ENCODE measurements around the gene ACOX3.

Gene ACOX3

GRCh38 chr4:8370835-8371595 is 69.5 kb downstream of the ACOX3 start:
- TF ChIP-seq, protein P1, sequence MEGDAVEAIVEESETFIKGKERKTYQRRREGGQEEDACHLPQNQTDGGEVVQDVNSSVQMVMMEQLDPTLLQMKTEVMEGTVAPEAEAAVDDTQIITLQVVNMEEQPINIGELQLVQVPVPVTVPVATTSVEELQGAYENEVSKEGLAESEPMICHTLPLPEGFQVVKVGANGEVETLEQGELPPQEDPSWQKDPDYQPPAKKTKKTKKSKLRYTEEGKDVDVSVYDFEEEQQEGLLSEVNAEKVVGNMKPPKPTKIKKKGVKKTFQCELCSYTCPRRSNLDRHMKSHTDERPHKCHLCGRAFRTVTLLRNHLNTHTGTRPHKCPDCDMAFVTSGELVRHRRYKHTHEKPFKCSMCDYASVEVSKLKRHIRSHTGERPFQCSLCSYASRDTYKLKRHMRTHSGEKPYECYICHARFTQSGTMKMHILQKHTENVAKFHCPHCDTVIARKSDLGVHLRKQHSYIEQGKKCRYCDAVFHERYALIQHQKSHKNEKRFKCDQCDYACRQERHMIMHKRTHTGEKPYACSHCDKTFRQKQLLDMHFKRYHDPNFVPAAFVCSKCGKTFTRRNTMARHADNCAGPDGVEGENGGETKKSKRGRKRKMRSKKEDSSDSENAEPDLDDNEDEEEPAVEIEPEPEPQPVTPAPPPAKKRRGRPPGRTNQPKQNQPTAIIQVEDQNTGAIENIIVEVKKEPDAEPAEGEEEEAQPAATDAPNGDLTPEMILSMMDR (conservative IDR thresholded peaks at IDR 0.05; ENCODE audit: low read depth, low read length): no peak
- Histone ChIP-seq H3K36me3 (ENCODE audit: insufficient read depth) (no peaks in the 10 kb centered on the region), H3K4me3 (IDR thresholded peaks at IDR 0.05; ENCODE audit: insufficient read depth, low read depth, low read length) (no peak overlapping the region), H3K27me3 (ENCODE audit: insufficient read depth, low read depth) (no peaks in the 10 kb centered on the region), H3K4me1 (ENCODE audit: low read depth, poor library complexity, severe bottlenecking) (no peaks in the 10 kb centered on the region), H4K20me1 (ENCODE audit: insufficient read depth) (no peaks in the 10 kb centered on the region), H3K4me2 (no peak overlapping the region), H3K27ac (no peak overlapping the region), H2AFZ (ENCODE audit: low read depth) (no peak overlapping the region), H3K79me2 (ENCODE audit: insufficient read depth, low read depth) (no peaks in the 10 kb centered on the region), H3K9ac (no peak overlapping the region)

DNA sequence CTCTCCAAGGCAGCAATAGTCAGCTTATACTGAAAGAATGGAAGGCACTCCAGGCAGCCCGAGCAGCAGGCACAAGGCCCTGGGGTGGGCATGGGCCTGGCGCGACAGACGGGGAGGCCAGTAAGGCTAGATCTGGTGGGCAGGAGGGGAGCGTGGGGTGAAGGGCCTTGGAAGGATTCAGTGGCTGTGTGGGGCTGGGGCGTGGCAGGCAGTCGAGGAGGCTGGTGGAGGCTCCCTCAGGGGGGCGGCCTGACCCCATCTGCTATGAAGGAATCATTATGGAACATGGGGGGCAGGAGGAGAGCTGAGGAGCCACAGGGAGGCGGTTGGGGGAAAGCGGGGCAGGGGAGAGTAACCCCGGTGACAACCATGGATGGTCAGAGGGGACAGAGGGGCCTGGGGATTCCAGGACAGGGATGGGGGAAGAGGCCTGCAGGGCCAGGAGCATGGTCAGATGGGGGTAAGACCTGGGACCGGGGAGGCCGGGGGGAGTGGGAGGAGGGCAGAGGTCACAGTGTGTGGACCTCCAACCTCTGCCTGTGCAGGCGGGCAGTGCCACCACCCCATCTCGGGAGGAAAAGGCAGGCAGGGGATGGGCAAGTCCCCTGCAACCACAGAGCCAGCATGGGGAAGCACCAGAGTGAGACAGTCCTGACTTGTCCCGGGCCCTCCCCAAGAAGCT is 70.3 kb downstream of the ACOX3 start:
- no peaks in the 10 kb centered on the region for H3K79me2 ChIP-seq (ENCODE audit: insufficient read depth, low read depth)
- TF ChIP-seq, protein P1 (conservative IDR thresholded peaks at IDR 0.05; ENCODE audit: low read depth, low read length): no peak
- H3K27ac ChIP-seq: no peak overlapping the region
- no peaks in the 10 kb centered on the region for H3K27me3 ChIP-seq (ENCODE audit: insufficient read depth, low read depth)
- H3K9ac ChIP-seq: no peak overlapping the region
- H3K36me3 ChIP-seq (ENCODE audit: insufficient read depth): no peaks in the 10 kb centered on the region
- no peak overlapping the region for H3K4me3 ChIP-seq (IDR thresholded peaks at IDR 0.05; ENCODE audit: insufficient read depth, low read depth, low read length)
- no peak overlapping the region for H3K4me2 ChIP-seq
- no peak overlapping the region for H2AFZ ChIP-seq (ENCODE audit: low read depth)
- H3K4me1 ChIP-seq (ENCODE audit: low read depth, poor library complexity, severe bottlenecking): no peaks in the 10 kb centered on the region
- H4K20me1 ChIP-seq (ENCODE audit: insufficient read depth): no peaks in the 10 kb centered on the region

DNA sequence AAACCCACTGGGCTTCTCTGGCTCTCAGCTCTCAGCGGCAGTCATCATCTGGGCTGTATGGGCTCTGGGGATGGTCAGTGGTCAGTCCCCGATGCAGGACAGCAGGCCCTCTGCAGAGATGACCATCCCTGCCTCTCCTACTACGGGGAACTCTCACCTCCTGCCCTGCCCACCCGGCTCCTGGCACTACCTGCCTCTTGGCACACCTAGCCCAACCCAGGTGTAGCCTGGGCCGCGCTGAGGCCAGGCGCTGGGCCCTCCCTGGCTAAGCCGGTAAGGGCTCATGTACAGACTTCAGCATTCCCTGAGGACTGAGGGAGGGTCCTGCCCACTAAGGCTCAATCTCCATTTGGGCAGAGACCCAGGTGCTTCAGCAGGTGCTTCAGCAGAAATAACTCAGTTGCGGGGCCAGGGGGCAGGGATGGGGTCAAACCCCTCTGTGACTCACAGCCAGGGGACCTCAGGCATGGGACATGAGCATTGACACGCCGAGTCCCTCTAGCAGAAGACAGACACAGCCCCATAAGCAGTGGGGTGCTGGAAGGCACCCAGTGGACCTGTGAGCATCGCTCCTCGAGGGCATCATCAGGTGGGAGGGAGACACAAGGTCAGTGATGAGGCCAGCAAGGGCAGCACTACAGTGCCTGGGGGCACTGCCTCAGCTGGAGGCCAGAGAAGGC is 71.0 kb downstream of the ACOX3 start:
- Histone ChIP-seq H3K27ac (no peak overlapping the region), H3K79me2 (ENCODE audit: insufficient read depth, low read depth) (no peaks in the 10 kb centered on the region), H3K27me3 (ENCODE audit: insufficient read depth, low read depth) (no peaks in the 10 kb centered on the region), H3K36me3 (ENCODE audit: insufficient read depth) (no peaks in the 10 kb centered on the region), H2AFZ (ENCODE audit: low read depth) (no peak overlapping the region), H3K4me1 (ENCODE audit: low read depth, poor library complexity, severe bottlenecking) (no peaks in the 10 kb centered on the region), H4K20me1 (ENCODE audit: insufficient read depth) (no peaks in the 10 kb centered on the region), H3K4me3 (IDR thresholded peaks at IDR 0.05; ENCODE audit: insufficient read depth, low read depth, low read length) (no peak overlapping the region), H3K9ac (no peak overlapping the region), H3K4me2 (no peak overlapping the region)
- TF ChIP-seq, protein P1 (conservative IDR thresholded peaks at IDR 0.05; ENCODE audit: low read depth, low read length): no peak

DNA sequence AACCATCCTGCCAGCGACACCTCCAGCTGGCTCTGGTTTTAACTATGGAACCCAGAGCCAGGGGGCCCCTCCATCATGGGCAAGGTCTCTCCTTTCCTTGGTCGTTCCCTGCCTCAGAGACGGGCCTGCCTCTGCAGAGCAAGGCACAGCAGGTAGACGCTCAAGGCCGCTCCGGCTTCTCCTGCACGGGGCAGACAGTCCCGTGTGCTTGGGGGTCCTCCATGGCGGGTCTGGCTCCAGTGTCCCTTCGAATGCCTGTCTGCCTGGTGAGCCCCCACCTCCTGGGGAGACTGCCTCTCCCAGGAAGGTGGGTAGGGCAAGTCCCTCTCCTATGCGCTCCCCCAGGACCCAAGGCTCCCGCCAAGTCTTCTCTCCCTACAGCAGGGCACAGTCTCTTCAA is 71.5 kb downstream of the ACOX3 start:
- no peaks in the 10 kb centered on the region for H3K36me3 ChIP-seq (ENCODE audit: insufficient read depth)
- no peak overlapping the region for H3K27ac ChIP-seq
- H3K4me3 ChIP-seq (IDR thresholded peaks at IDR 0.05; ENCODE audit: insufficient read depth, low read depth, low read length): no peak overlapping the region
- no peak overlapping the region for H3K4me2 ChIP-seq
- H3K9ac ChIP-seq: no peak overlapping the region
- H3K27me3 ChIP-seq (ENCODE audit: insufficient read depth, low read depth): no peaks in the 10 kb centered on the region
- TF ChIP-seq, protein P1 (conservative IDR thresholded peaks at IDR 0.05; ENCODE audit: low read depth, low read length): no peak
- H3K79me2 ChIP-seq (ENCODE audit: insufficient read depth, low read depth): no peaks in the 10 kb centered on the region
- no peaks in the 10 kb centered on the region for H3K4me1 ChIP-seq (ENCODE audit: low read depth, poor library complexity, severe bottlenecking)
- no peak overlapping the region for H2AFZ ChIP-seq (ENCODE audit: low read depth)
- H4K20me1 ChIP-seq (ENCODE audit: insufficient read depth): no peaks in the 10 kb centered on the region

Data from KMS-11 (cell line).